H1 (cell line): Measurements from ENCODE around the gene CROT. TPM values are rescaled to one million over a fixed set of nuclear protein-coding genes. Genes with fewer than 3 reads are reported as not detected.

Experiments used
- CTCF ChIA-PET: fragments of 300-600 bp; sonication (Branson Sonifier 250); formaldehyde crosslinking; loops from one replicate; lab custom pipeline; 2021; ENCODE audit not compliant: partially characterized antibody; lab: Charles Lee
- POLR2A ChIA-PET: fragments of 300-600 bp; sonication (Branson Sonifier 250); formaldehyde crosslinking; loops from one replicate; lab custom pipeline; 2021; ENCODE audit warnings: inconsistent platforms; ENCODE audit not compliant: partially characterized antibody; lab: Charles Lee
- DNase-seq, 2 experiments: peaks; one replicate each; pipeline versions ENCODE4 v3.0.0 to v3.0.0-alpha.2; 2010 to 2022; ENCODE audit warnings: low spot score in 2 of 2, low read depth in 1 of 2, mixed read lengths in 1 of 2
- FAIRE-seq: peaks from 2 replicates; lab custom pipeline; 2011; peaks lifted over from hg19 to GRCh38; lab: Jason Lieb, UNC
- H2AFZ ChIP-seq: 2 replicates; pipeline ENCODE4 v1.8.1; 2012; ENCODE audit warnings: low read length, inconsistent platforms
- H2AK5ac ChIP-seq: 2 replicates; pipeline ENCODE4 v1.6.1; 2013; ENCODE audit warnings: low read depth, low read length
- H2BK120ac ChIP-seq: replicated peaks from 2 replicates; pipeline ENCODE3; 2013; ENCODE audit warnings: low read depth, low read length, inconsistent platforms
- H2BK12ac ChIP-seq: 2 replicates; pipeline ENCODE4 v1.6.1; 2013; ENCODE audit warnings: low read depth, low read length
- H2BK15ac ChIP-seq: 2 replicates; pipeline ENCODE4 v1.6.1; 2013; ENCODE audit warnings: low read length
- H2BK20ac ChIP-seq: 2 replicates; pipeline ENCODE4 v1.6.1; 2013; ENCODE audit warnings: low read length
- H2BK5ac ChIP-seq: 2 replicates; pipeline ENCODE4 v1.6.1; 2013; ENCODE audit warnings: low read depth, low read length
- H3K14ac ChIP-seq: 2 replicates; pipeline ENCODE4 v1.6.1; 2013; ENCODE audit warnings: inconsistent platforms; ENCODE audit not compliant: insufficient read length
- H3K18ac ChIP-seq: 2 replicates; pipeline ENCODE4 v1.6.1; 2013; ENCODE audit warnings: low read length; ENCODE audit errors: extremely low read depth
- H3K23ac ChIP-seq: 2 replicates; pipeline ENCODE4 v1.6.1; 2013; ENCODE audit warnings: inconsistent platforms; ENCODE audit not compliant: insufficient read length
- H3K23me2 ChIP-seq: 2 replicates; pipeline ENCODE4 v1.6.1; 2013; ENCODE audit warnings: low read depth, low read length
- H3K27ac ChIP-seq: 2 replicates; pipeline ENCODE4 v1.6.1; 2011; ENCODE audit warnings: low read depth, low read length, inconsistent platforms
- H3K27me3 ChIP-seq, 4 experiments: replicated peaks in 1 of 4; 1 replicate in 1 of 4; 2 replicates in 3 of 4; pipeline versions ENCODE4 v1.6.1 to v1.8.1; 2011 to 2013; ENCODE audit warnings: low read length in 3 of 4, mild to moderate bottlenecking in 3 of 4, inconsistent platforms in 2 of 4, mixed read lengths in 2 of 4, moderate library complexity in 1 of 4; ENCODE audit not compliant: control insufficient read depth in 3 of 4, insufficient read depth in 3 of 4; ENCODE audit errors: extremely low read depth in 1 of 4
- H3K36me3 ChIP-seq, 4 experiments: 2 replicates each; pipeline versions ENCODE4 v1.6.1 to v1.8.1; 2011 to 2013; ENCODE audit warnings: mild to moderate bottlenecking in 4 of 4, low read length in 3 of 4, moderate library complexity in 2 of 4, control low read depth in 1 of 4, inconsistent platforms in 1 of 4; ENCODE audit not compliant: insufficient read depth in 4 of 4, control insufficient read depth in 2 of 4
- H3K4ac ChIP-seq: replicated peaks from 2 replicates; pipeline ENCODE3; 2013; ENCODE audit warnings: low read length, low read depth, mixed read lengths, inconsistent platforms; ENCODE audit not compliant: insufficient read length
- H3K4me1 ChIP-seq, 4 experiments: replicated peaks in 1 of 4; 1 replicate in 1 of 4; 2 replicates in 3 of 4; pipeline versions ENCODE4 v1.6.1 to v1.8.1; 2011 to 2013; ENCODE audit warnings: low read length in 3 of 4, inconsistent platforms in 2 of 4, mixed read lengths in 1 of 4; ENCODE audit not compliant: insufficient read depth in 4 of 4, control insufficient read depth in 3 of 4
- H3K4me2 ChIP-seq, 2 experiments: 2 replicates each; pipeline versions ENCODE4 v1.6.1 to v1.8.1; 2011 to 2013; ENCODE audit warnings: low read depth in 2 of 2, low read length in 2 of 2, control low read depth in 1 of 2, inconsistent platforms in 1 of 2, mild to moderate bottlenecking in 1 of 2; ENCODE audit not compliant: insufficient read depth in 1 of 2
- H3K4me3 ChIP-seq, 4 experiments: fragments of 200-600, 300-600 bp in 1 of 4; sonication (generic), shearing (Covaris generic), sonication (Bioruptor Twin) in 1 of 4; 2 replicates each; pipeline versions ENCODE4 v1.5.1 to v1.8.1; 2011 to 2016; ENCODE audit warnings: low read length in 4 of 4, low read depth in 3 of 4, control low read depth in 2 of 4, inconsistent platforms in 2 of 4, mild to moderate bottlenecking in 2 of 4, mixed read lengths in 1 of 4, moderate library complexity in 1 of 4; ENCODE audit not compliant: insufficient read depth in 2 of 4; ENCODE audit errors: extremely low read depth in 1 of 4
- H3K56ac ChIP-seq: replicated peaks from 2 replicates; pipeline ENCODE3; 2013; ENCODE audit warnings: low read depth, mild to moderate bottlenecking, mixed read lengths, low read length, inconsistent platforms; ENCODE audit not compliant: insufficient read length
- H3K79me1 ChIP-seq: 2 replicates; pipeline ENCODE4 v1.6.1; 2013; ENCODE audit warnings: low read depth, low read length, control low read depth
- H3K79me2 ChIP-seq, 2 experiments: 2 replicates each; pipeline versions ENCODE4 v1.6.1 to v1.8.1; 2012 to 2013; ENCODE audit warnings: low read length in 2 of 2, mild to moderate bottlenecking in 2 of 2, inconsistent platforms in 1 of 2; ENCODE audit not compliant: insufficient read depth in 2 of 2, control insufficient read depth in 1 of 2
- H3K9ac ChIP-seq, 4 experiments: replicated peaks in 1 of 4; 1 replicate in 1 of 4; 2 replicates in 3 of 4; pipeline versions ENCODE4 v1.6.1 to v1.8.1; 2011 to 2013; ENCODE audit warnings: low read depth in 3 of 4, low read length in 3 of 4, control low read depth in 2 of 4, mild to moderate bottlenecking in 2 of 4, moderate library complexity in 2 of 4, inconsistent platforms in 1 of 4; ENCODE audit errors: extremely low read depth in 1 of 4
- H3K9me3 ChIP-seq, 2 experiments: 2 replicates each; pipeline versions ENCODE4 v1.6.1 to v1.8.1; 2012 to 2013; ENCODE audit warnings: mild to moderate bottlenecking in 2 of 2, moderate library complexity in 2 of 2, control low read depth in 1 of 2, inconsistent platforms in 1 of 2, low read depth in 1 of 2, low read length in 1 of 2, mixed read lengths in 1 of 2; ENCODE audit not compliant: insufficient read depth in 2 of 2
- H4K20me1 ChIP-seq, 2 experiments: replicated peaks in 1 of 2; 2 replicates each; pipeline versions ENCODE3 to v1.8.1; 2011 to 2013; ENCODE audit warnings: inconsistent platforms in 2 of 2, low read length in 2 of 2, mild to moderate bottlenecking in 1 of 2; ENCODE audit not compliant: insufficient read depth in 2 of 2, control insufficient read depth in 1 of 2
- H4K5ac ChIP-seq: 2 replicates; pipeline ENCODE4 v1.6.1; 2013; ENCODE audit warnings: low read length, low read depth, mixed read lengths, inconsistent platforms; ENCODE audit not compliant: insufficient read length
- H4K8ac ChIP-seq: 2 replicates; pipeline ENCODE4 v1.8.0; 2013; ENCODE audit warnings: mild to moderate bottlenecking, moderate library complexity, low read length, inconsistent platforms; ENCODE audit not compliant: insufficient read depth; ENCODE audit errors: extremely low read depth
- H4K91ac ChIP-seq: replicated peaks from 2 replicates; pipeline ENCODE3; 2013; ENCODE audit warnings: low read length, mixed read lengths, inconsistent platforms; ENCODE audit not compliant: insufficient read length
- ATF2 ChIP-seq: IDR thresholded peaks from 2 replicates; pipeline ENCODE4 v1.6.1; 2012; ENCODE audit warnings: low read length, inconsistent platforms
- EZH2 ChIP-seq: fragments of 200-600 bp; sonication (generic); IDR thresholded peaks from 2 replicates; pipeline ENCODE4 v1.7.1; 2012; ENCODE audit warnings: low read depth, mild to moderate bottlenecking, moderate library complexity, low read length, inconsistent platforms; ENCODE audit not compliant: severe bottlenecking
- HDAC6 ChIP-seq: IDR thresholded peaks from one replicate; pipeline ENCODE4 v1.7.1; 2012; ENCODE audit warnings: low read depth, mild to moderate bottlenecking, inconsistent platforms, low read length, moderate library complexity
- JUND ChIP-seq: IDR thresholded peaks from 2 replicates; pipeline ENCODE4 v1.6.1; 2011; ENCODE audit warnings: mild to moderate bottlenecking, improper control_type of control experiment, low read length
- RAD21 ChIP-seq, 2 experiments: IDR thresholded peaks in 1 of 2; conservative IDR thresholded peaks in 1 of 2; 2 replicates each; pipeline ENCODE4 v1.6.1; 2011; ENCODE audit warnings: low read depth in 2 of 2, low read length in 2 of 2, improper control_type of control experiment in 1 of 2, inconsistent platforms in 1 of 2, mild to moderate bottlenecking in 1 of 2, moderate library complexity in 1 of 2
- RBBP5 ChIP-seq: IDR thresholded peaks from 2 replicates; pipeline ENCODE4 v1.7.1; 2012; ENCODE audit warnings: low read depth, mild to moderate bottlenecking, inconsistent platforms, low read length, moderate library complexity, borderline replicate concordance
- RFX5 ChIP-seq: IDR thresholded peaks from 2 replicates; pipeline ENCODE4 v1.6.1; 2011; ENCODE audit warnings: low read depth, low read length, improper control_type of control experiment, borderline replicate concordance
- SIX5 ChIP-seq: IDR thresholded peaks from 2 replicates; pipeline ENCODE4 v1.6.1; 2011; ENCODE audit warnings: mild to moderate bottlenecking, low read depth, low read length
- TCF12 ChIP-seq: IDR thresholded peaks from 2 replicates; pipeline ENCODE4 v1.6.1; 2011; ENCODE audit warnings: low read depth, mild to moderate bottlenecking, low read length
- YY1 ChIP-seq: IDR thresholded peaks from 2 replicates; pipeline ENCODE4 v1.6.1; 2011; ENCODE audit warnings: low read depth, mild to moderate bottlenecking, low read length
- WGBS, 2 experiments: shearing (Covaris generic) in 1 of 2; methylation state at CpG; one replicate each; pipeline versions ENCODE4 v1.1.6 to v1.1.7; 2013 to 2015; ENCODE audit warnings: low lambda C conversion rate in 2 of 2, mixed read lengths in 2 of 2, inconsistent platforms in 1 of 2, low coverage in 1 of 2, missing lambda C conversion rate in 1 of 2; ENCODE audit not compliant: insufficient replicate concordance in 2 of 2, insufficient coverage in 1 of 2, insufficient read length in 1 of 2; ENCODE audit errors: extremely low coverage in 1 of 2, missing lambda C conversion rate in 1 of 2; 5-methylcytosine and 5-hydroxymethylcytosine counted together
- polyA plus RNA-seq, 7 experiments: library from polyadenylated mRNA; depleted of rRNA in 3 of 7; stranded (reverse) in 5 of 7; unstranded in 2 of 7; fragments of >200 nt in 5 of 7; fragments of 200-250 nt in 2 of 7; gene quantifications; 1 replicate in 5 of 7; 2 replicates in 1 of 7; 4 replicates in 1 of 7; pipeline versions ENCODE4 v1.2.1 to v1.2.3, GENCODE V29; 2011 to 2013; ENCODE audit warnings: missing spikeins in 2 of 7, mixed read lengths in 2 of 7
- total RNA-seq: library from RNA; stranded (reverse); fragmentation: NEBNext Ultra II Directional; extraction: Animal tissue kit (Norgen Biotek cat#: 25700); gene quantifications from 2 replicates; pipeline ENCODE4 v1.2.1, GENCODE V29; 2021
- TF ChIP-seq, protein P1 (sequence below): IDR thresholded peaks from 2 replicates; pipeline ENCODE4 v1.6.1; 2012; ENCODE audit warnings: inconsistent platforms

CROT gene
- total and polyA plus RNA-seq, 2 of the 8 experiments (the other 6 are each of a cell fraction or from before 2014, with no cell fraction given): 2.2 to 5.6 TPM

DNA sequence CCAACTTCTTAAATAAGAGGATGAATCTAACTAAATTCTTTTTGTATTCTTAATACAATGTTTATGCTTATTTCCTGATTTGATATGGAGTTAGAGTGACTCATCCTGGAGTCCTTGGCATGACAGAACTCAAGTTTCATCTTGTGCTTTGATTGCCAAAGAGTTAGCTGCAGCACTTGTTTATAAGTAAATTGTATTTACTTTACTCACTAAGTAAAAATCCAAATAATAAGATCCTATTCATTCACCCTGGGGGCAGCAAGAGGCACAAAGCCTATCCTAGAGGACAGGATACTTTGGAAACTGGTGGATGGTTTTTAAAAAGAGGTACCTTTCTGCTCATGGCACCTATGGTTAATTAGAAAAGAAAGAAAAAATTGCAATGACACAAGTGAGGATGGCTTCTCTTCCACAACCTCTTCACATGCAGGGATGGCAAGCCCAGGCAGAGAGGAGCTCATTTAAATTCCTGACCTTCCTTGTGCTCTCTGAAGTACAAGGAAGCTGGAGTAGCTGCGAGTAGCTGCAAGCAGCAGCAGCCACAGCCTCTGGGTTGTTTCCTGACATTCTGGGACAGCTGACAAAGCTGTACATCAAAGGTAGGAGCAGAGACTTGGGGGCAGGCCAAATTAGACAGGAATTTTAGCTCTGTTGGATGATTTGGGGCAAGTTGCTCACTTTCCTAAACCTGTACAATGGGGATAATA is 28.5 kb upstream of the CROT start:
- H3K9me3 ChIP-seq: no peaks in the 10 kb centered on the region
- H3K4me1 ChIP-seq: no peaks in the 10 kb centered on the region
- H2BK20ac ChIP-seq: no peak overlapping the region
- H4K8ac ChIP-seq: no peak overlapping the region
- H3K36me3 ChIP-seq: no peaks in the 10 kb centered on the region
- no peak overlapping the region for H3K4me2 ChIP-seq
- H2BK120ac ChIP-seq: no peak overlapping the region
- no peak overlapping the region for H3K56ac ChIP-seq
- CTCF ChIA-PET: interaction anchor here (0.6 to 7.6 kb wide), 9 partner anchors 10 to 608 kb away, joined by 3 to 115 read pairs (median 4); no protein-coding TSS in a partner anchor
- H4K20me1 ChIP-seq: no peaks in the 10 kb centered on the region
- WGBS, 2 experiments: 76% methylated on average over 1 of the region's 1 CpG; no CpG with 5 or more reads in 1 of the 2 experiments
- DNase-seq: no peak
- no peaks in the 10 kb centered on the region for H3K23me2 ChIP-seq
- no peak overlapping the region for H3K4me3 ChIP-seq
- no peaks in the 10 kb centered on the region for H3K79me2 ChIP-seq
- H3K27me3 ChIP-seq: no peaks in the 10 kb centered on the region
- FAIRE-seq: no peak
- H2BK15ac ChIP-seq: no peak overlapping the region
- no peak overlapping the region for H2AFZ ChIP-seq
- H2BK5ac ChIP-seq: no peak overlapping the region
- H3K27ac ChIP-seq: no peak overlapping the region
- H3K4ac ChIP-seq: no peak overlapping the region
- no peak overlapping the region for H3K9ac ChIP-seq
- H4K91ac ChIP-seq: no peak overlapping the region
- no peak overlapping the region for H3K18ac ChIP-seq
- no peak overlapping the region for H2AK5ac ChIP-seq
- H4K5ac ChIP-seq: no peak overlapping the region
- H3K23ac ChIP-seq: no peak overlapping the region
- no peak overlapping the region for H2BK12ac ChIP-seq
- H3K14ac ChIP-seq: no peak overlapping the region
- POLR2A ChIA-PET: no interaction called here
- no peaks in the 10 kb centered on the region for H3K79me1 ChIP-seq
- TF ChIP-seq EZH2 (no peak), RFX5 (no peak), ATF2 (no peak), RAD21 (IDR thresholded peaks at IDR 0.05 in 1 of 2, conservative IDR thresholded peaks at IDR 0.05 in 1 of 2; ENCODE audit: low read depth in 2 of 2, low read length in 2 of 2) (no peak), SIX5 (no peak), HDAC6 (no peak), TCF12 (no peak), RBBP5 (no peak), YY1 (no peak), JUND (no peak)
- TF ChIP-seq, protein P1, sequence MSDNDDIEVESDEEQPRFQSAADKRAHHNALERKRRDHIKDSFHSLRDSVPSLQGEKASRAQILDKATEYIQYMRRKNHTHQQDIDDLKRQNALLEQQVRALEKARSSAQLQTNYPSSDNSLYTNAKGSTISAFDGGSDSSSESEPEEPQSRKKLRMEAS: no peak
